SK-N-SH treated with all-trans-retinoic acid at 6 μM for 48 hours (cell line): ENCODE results near the gene SPATA46.

ENCODE experiments used
- ATAC-seq: fragments of 200-7000 bp; cut with Tn5 transposase; 3 replicates; pipeline ENCODE4 v1.9.1; 2020; ENCODE audit warnings: mild to moderate bottlenecking, moderate library complexity
- ARNTL ChIP-seq: fragments of 450-650 bp; formaldehyde crosslinking; IDR thresholded peaks from 2 replicates; pipeline ENCODE4 v1.5.0; 2020; ENCODE audit warnings: low read depth, mild to moderate bottlenecking, moderate library complexity, borderline replicate concordance
- BACH2 ChIP-seq: fragments of 250-450 bp; sonication (Bioruptor Pico); IDR thresholded peaks from 2 replicates; pipeline ENCODE4 v1.9.0; 2021; ENCODE audit warnings: mild to moderate bottlenecking, borderline replicate concordance
- CREB5 ChIP-seq: fragments of 250-450 bp; sonication (Bioruptor Pico); IDR thresholded peaks from 2 replicates; pipeline ENCODE4 v1.5.1; 2020; ENCODE audit warnings: low read depth, mild to moderate bottlenecking, moderate library complexity
- CSDC2 ChIP-seq: fragments of 250-450 bp; sonication (Bioruptor Pico); IDR thresholded peaks from 2 replicates; pipeline ENCODE4 v1.5.0; 2020; ENCODE audit warnings: mild to moderate bottlenecking, moderate library complexity
- CSRNP3 ChIP-seq: fragments of 250-450 bp; sonication (Bioruptor Pico); IDR thresholded peaks from 2 replicates; pipeline ENCODE4 v1.5.1; 2021; ENCODE audit warnings: mild to moderate bottlenecking, moderate library complexity
- ESRRG ChIP-seq: fragments of 250-450 bp; sonication (Bioruptor Pico); IDR thresholded peaks from 2 replicates; pipeline ENCODE4 v1.6.1; 2021; ENCODE audit warnings: mild to moderate bottlenecking
- OSR1 ChIP-seq: fragments of 250-450 bp; sonication (Bioruptor Pico); IDR thresholded peaks from 2 replicates; pipeline ENCODE4 v1.8.0; 2022; ENCODE audit warnings: moderate library complexity, mild to moderate bottlenecking, inconsistent platforms
- PATZ1 ChIP-seq: fragments of 250-450 bp; sonication (Bioruptor Pico); IDR thresholded peaks from 2 replicates; pipeline ENCODE4 v1.8.0; 2020; ENCODE audit warnings: mild to moderate bottlenecking, moderate library complexity, borderline replicate concordance
- POU6F1 ChIP-seq: fragments of 250-450 bp; sonication (Bioruptor Pico); IDR thresholded peaks from 2 replicates; pipeline ENCODE4 v1.8.0; 2021; ENCODE audit warnings: low read depth, mild to moderate bottlenecking, moderate library complexity, borderline replicate concordance
- PPARA ChIP-seq: fragments of 250-450 bp; sonication (Bioruptor Pico); IDR thresholded peaks from 2 replicates; pipeline ENCODE4 v1.5.0; 2020; ENCODE audit warnings: mild to moderate bottlenecking, borderline replicate concordance
- RARB ChIP-seq: fragments of 250-450 bp; sonication (Bioruptor Pico); IDR thresholded peaks from 2 replicates; pipeline ENCODE4 v1.8.0; 2021; ENCODE audit warnings: mild to moderate bottlenecking, moderate library complexity
- SNAI2 ChIP-seq: fragments of 250-450 bp; sonication (Bioruptor Pico); IDR thresholded peaks from 2 replicates; pipeline ENCODE4 v1.5.0; 2020; ENCODE audit warnings: mild to moderate bottlenecking, moderate library complexity
- TCF4 ChIP-seq: fragments of 250-450 bp; sonication (Bioruptor Pico); IDR thresholded peaks from 2 replicates; pipeline ENCODE4 v1.8.0; 2021; ENCODE audit warnings: mild to moderate bottlenecking, moderate library complexity, borderline replicate concordance
- TOX ChIP-seq: fragments of 250-450 bp; sonication (Bioruptor Pico); IDR thresholded peaks from 2 replicates; pipeline ENCODE4 v1.8.0; 2021; ENCODE audit warnings: mild to moderate bottlenecking, moderate library complexity, borderline replicate concordance
- TSHZ2 ChIP-seq: fragments of 250-450 bp; sonication (Bioruptor Pico); IDR thresholded peaks from 2 replicates; pipeline ENCODE4 v1.5.0; 2020; ENCODE audit warnings: mild to moderate bottlenecking, moderate library complexity
- ZC3H10 ChIP-seq: fragments of 250-450 bp; sonication (Bioruptor Pico); IDR thresholded peaks from 2 replicates; pipeline ENCODE4 v1.5.1; 2021; ENCODE audit warnings: mild to moderate bottlenecking, moderate library complexity
- ZFP3 ChIP-seq: fragments of 250-450 bp; sonication (Bioruptor Pico); IDR thresholded peaks from 2 replicates; pipeline ENCODE4 v1.5.0; 2020; ENCODE audit warnings: mild to moderate bottlenecking, moderate library complexity
- ZFP30 ChIP-seq: fragments of 450-650 bp; formaldehyde crosslinking; IDR thresholded peaks from 2 replicates; pipeline ENCODE4 v1.5.0; 2022; ENCODE audit warnings: mild to moderate bottlenecking, moderate library complexity
- ZNF565 ChIP-seq: fragments of 450-650 bp; formaldehyde crosslinking; conservative IDR thresholded peaks from 2 replicates; pipeline ENCODE4 v1.5.0; 2020; ENCODE audit warnings: low read depth, mild to moderate bottlenecking, moderate library complexity
- ZNF70 ChIP-seq: fragments of 450-650 bp; formaldehyde crosslinking; IDR thresholded peaks from 2 replicates; pipeline ENCODE4 v1.5.0; 2020; ENCODE audit warnings: mild to moderate bottlenecking, moderate library complexity
- ZNF8 ChIP-seq: fragments of 450-650 bp; formaldehyde crosslinking; IDR thresholded peaks from 2 replicates; pipeline ENCODE4 v1.5.0; 2020; ENCODE audit warnings: mild to moderate bottlenecking, moderate library complexity

The SPATA46 gene

GRCh38 chr1:162349635-162350330 lies 26.9 kb downstream of the SPATA46 start:
- TF ChIP-seq ESRRG (no peak), RARB (CRISPR knock-in tag) (no peak), ZC3H10 (CRISPR knock-in tag) (no peak), ARNTL (CRISPR knock-in tag) (no peak), TCF4 (CRISPR knock-in tag) (no peak), CREB5 (CRISPR knock-in tag) (no peak)
- ATAC-seq, result peak; percentile 85

- no peak for ATAC-seq
- no peak for TF ChIP-seq PATZ1 (CRISPR knock-in tag)
- TF ChIP-seq CSDC2 (CRISPR knock-in tag), result no peak
- TF ChIP-seq CSRNP3 (CRISPR knock-in tag), result no peak
- TF ChIP-seq OSR1, result no peak
- no peak for TF ChIP-seq ESRRG
- no peak for TF ChIP-seq POU6F1 (CRISPR knock-in tag)
- no peak for TF ChIP-seq PPARA
- TF ChIP-seq ZFP3 (CRISPR knock-in tag), result no peak
- TF ChIP-seq, all 23 proteins: peak for 0
Observed at GRCh38 chr1:162347281-162347680, 29.4 kb downstream of the SPATA46 start.

GRCh38 chr1:162343470-162343869 lies 33.2 kb downstream of the SPATA46 start:
- ATAC-seq, result no peak

GRCh38 chr1:162342452-162342983 lies 34.1 kb downstream of the SPATA46 start:
- TF ChIP-seq ZFP3 (CRISPR knock-in tag), result no peak
- no peak for TF ChIP-seq CSRNP3 (CRISPR knock-in tag)
- no peak for TF ChIP-seq SNAI2
- no peak for TF ChIP-seq RARB (CRISPR knock-in tag)
- TF ChIP-seq PPARA, result no peak
- TF ChIP-seq TSHZ2 (CRISPR knock-in tag), result no peak
- no peak for TF ChIP-seq ZNF70 (CRISPR knock-in tag)
- no peak for TF ChIP-seq BACH2 (CRISPR knock-in tag)
- TF ChIP-seq ZNF8 (CRISPR knock-in tag), result no peak
- no peak for TF ChIP-seq PATZ1 (CRISPR knock-in tag)
- TF ChIP-seq CREB5 (CRISPR knock-in tag), result no peak
- TF ChIP-seq ZNF565 (CRISPR knock-in tag), result no peak
- TF ChIP-seq ESRRG, result no peak
- TF ChIP-seq TCF4 (CRISPR knock-in tag), result no peak
- no peak for TF ChIP-seq TOX (CRISPR knock-in tag)
- TF ChIP-seq, all 23 proteins: peak for 0
- ATAC-seq, result no peak

More at GRCh38 chr1:162343470-162343869, 33.2 kb downstream of the SPATA46 start:
- no peak for TF ChIP-seq TCF4 (CRISPR knock-in tag)
- no peak for TF ChIP-seq ZNF70 (CRISPR knock-in tag)
- TF ChIP-seq ZFP30 (CRISPR knock-in tag), result no peak
- TF ChIP-seq ZNF565 (CRISPR knock-in tag), result no peak
